GM18873 (cell line): Measurements from ENCODE around the gene CDYL.

ENCODE experiments used
- ATAC-seq: cut with Tn5 transposase; IDR thresholded peaks from one replicate; pipeline ENCODE4 v1.9.1; 2021; ENCODE audit warnings: mild to moderate bottlenecking, moderate library complexity, moderate number of reproducible peaks; ENCODE audit not compliant: unreplicated experiment, low FRiP score

CDYL gene

DNA sequence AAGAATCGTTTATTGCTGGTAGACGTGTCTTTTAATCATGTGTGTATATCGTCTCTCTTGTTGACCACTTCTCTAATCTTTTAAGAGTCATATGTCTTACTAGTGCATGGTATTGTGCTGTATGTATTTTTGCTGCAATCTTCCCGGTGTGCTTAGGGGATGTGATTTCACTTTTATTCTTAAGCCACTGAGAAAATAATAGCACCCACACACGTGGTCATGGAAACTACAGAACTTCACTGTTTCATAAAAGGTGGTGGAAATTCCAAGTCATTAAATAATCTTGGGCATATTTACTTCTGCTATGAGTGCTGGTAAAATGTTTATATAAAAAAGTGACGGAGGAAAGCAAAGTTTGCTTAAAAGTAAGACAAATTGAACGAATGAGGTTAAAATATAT is 3.0 kb upstream of the CDYL start:
- ATAC-seq, result no peak

DNA sequence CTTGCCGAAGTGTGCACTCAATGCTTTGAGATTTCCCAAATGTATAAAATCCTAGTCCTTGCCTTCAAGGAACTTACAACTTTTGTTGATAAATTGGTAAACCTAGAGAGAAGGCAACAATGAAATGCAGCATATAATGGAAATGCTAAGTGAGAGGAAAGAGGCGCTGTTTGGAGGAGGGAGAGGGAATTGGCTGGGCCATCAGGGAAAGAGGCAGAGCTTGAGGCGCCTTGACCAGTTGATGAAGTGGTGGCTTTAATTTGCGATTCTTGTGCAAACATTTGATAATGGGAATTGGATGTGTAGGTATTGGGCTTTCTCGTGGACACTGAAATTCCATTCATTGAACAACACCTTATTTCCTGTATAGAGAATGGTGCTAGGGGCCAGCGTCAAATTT is 1.9 kb upstream of the CDYL start:
- ATAC-seq, result no peak

DNA sequence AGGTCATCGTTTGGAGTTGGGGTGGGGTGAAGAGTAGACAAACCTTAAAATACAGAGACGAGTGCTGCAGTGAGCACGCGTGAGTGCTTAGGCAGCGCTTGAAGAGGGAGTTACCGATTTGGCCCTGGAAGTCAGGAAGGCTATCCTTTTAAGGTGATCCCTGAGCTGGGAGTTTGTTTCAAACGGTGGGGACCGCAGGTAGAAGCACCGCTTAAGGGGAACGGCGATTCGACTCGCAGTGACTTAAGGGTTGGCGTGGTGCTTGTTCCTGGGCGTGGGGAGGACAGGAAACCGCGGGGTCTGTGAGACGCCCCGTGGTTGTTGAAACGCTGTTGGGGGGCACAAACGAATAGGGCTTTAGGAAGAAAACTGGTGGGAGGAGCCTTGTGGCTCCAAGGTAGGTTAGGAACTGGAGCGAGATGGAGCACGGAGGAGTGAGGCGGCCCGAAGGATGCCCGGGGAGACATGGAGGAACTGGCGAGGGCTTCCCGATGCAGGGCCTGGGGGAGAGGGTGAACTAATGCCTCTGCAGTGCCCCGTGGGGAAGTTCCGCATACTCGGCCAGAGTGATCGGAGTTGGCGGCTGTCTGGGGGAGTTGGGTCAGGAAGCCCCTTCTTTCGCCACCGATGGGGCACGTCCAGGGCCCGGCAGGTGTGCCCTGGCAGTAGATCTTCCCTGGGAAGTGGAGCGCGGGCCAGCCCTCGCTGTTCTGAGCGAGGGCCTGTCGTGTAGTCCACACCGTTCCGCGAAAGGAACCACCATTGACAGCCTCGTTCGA is 1.3 kb upstream of the CDYL start:
- peak; percentile 5 for ATAC-seq

DNA sequence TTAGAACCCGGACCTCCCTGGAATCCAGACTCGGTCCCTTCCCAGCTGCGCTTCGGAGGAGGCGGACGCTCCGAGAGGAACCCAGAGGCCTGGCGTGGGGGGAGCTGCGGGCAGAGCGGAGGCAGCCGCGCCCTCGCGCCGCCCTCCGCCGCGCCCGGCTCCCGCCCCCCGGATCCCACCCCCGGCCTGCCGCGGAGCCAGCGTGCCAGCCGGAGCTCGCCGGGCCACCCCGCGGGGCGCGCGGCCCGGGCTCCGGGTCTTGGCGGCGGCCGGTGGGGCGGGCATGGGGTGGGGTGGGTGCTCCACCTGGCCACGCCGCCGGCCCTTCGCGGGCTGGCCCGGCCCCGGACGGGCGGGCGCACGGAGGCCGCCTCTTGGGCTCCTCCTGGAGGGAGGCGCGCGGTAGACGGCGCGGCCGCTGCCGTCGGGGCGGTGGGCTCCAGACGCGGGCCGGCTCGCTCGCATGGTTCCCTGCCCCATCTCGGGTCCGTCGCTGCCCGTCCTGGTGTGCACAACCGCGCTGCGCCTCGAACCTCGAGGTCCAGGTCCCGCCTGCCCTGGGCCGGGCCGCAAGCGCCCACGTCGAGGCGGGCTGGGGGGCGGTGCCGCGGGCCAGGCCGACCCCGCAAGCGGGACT is 592 bp upstream of the CDYL start:
- peak; percentile 37 for ATAC-seq

DNA sequence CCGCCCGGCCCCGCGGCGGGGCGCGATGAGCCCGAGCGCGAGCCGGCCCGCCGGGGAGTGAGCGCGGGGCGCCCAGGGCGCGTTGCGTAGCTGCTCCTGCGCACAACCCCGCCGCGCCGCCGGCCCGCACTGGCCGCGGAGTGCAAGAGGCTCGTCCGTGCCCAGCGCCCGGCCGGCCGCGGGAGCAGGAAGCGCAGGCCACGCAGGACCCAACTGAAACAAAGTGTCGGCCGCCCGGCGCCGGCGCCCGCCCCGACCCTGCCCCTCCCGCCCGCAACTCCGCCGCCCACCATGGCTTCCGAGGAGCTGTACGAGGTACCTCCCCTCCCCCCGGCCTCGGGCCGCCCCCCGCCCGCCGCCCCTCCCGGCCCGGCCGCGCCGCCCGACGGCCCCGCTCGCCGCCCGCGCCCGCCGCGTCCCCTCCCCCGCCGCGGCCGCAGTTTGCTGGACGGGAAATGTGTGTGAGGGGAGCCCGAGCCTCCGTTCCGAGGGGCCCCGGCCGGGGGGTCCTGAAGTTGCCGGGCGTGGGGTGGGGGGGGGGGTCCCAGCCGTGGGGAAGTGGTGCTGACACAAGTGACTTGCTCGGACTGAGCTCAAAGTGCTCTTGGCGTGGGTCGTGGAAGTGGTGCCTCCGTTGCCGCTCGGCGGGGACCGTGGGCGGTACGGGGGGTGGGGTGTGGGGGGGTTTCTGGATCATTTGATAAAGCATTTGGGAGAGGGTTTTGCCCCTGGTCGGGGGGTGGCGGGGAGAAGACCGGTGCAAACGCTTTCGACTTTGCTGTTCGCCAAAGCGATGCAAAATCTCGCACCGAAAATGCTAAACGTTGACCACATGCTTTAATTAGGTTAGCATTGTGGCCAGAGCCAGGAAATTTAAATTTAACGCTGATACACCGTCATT is 539 bp downstream of the CDYL start:
- ATAC-seq, result no peak

DNA sequence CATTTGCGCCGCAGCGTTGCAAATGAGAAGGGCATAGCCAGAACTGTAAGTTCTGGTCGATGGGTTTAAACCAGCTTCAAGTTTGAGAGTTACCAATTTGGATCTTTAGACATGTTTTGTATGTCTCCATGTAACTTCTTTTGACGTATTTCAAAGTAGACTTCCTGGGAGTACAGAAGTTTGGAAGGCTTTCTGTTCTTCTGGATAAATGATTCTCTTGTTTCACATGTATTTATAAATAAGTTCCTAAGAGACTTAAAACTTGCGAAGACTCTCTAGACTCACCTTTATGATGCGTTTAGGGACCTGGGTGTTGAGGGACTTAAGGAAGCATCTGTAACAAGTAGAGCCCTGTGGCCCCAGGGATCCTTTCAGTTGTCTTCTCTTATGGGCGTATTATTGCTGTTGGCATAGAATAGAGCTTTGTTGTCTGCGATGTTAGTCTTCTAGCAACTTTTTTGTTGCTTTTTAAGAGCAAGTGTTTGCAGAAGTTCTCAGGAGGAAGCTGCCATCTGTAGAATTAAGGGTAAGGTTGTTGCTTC is 1.3 kb downstream of the CDYL start:
- ATAC-seq, result no peak

DNA sequence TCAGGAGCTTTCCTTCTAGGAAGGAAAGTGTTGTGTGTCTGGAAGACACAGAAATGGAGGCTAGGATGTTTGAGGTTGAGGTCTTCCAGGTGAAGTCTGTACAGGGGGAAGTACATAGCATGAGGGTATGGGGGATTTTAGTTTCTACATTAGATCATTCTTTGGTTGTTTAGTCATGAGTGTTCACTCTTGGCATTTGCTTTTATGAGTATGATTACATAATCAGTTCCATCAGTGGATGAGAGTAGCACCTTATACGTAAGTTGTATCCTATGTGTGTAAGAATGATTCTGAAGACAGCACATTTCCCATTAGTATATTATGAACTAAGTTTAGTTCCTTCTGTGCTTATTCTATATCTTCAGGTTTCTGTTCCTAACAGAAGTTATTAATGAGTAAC is 1.9 kb downstream of the CDYL start:
- ATAC-seq, result no peak

DNA sequence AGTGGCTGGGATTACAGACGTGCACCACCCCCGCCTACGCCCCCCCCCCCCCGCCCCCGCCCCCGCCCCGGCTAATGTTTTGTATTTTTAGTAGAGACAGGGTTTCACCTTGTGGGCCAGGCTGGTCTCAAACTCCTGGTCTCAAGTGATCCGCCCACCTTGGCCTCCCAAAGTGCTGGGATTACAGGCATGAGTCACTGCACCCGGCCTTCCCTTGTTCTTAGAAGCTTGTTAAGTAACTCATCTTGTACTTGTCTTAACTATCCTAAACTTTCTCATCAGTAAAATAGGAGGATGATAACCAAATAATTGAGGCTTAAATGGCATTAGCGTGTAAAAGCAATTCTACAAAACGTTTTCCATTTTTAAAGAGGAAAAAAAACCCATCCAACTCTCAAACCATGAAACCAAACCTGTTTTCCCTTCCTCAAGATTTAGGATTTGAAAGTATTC is 4.2 kb downstream of the CDYL start:
- no peak for ATAC-seq

DNA sequence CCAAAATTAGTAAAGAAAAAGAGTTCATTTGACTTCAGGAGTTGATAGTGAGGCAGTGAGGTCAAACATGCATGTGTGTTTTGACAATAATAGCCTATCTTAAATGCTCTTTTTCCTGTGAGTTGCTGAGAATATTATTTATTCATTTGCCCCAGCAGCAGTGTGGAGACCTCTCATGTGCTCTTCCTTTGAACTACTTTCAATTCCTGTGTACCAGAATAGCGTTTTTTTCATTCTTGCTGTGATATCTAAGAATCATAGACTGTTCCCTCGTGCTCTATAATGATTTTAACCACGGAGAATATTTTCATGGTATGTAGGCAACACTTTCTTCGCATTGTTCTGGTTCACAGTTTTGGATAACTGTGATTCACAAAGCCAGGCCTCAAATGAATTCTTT is 5.2 kb downstream of the CDYL start:
- ATAC-seq, result no peak

DNA sequence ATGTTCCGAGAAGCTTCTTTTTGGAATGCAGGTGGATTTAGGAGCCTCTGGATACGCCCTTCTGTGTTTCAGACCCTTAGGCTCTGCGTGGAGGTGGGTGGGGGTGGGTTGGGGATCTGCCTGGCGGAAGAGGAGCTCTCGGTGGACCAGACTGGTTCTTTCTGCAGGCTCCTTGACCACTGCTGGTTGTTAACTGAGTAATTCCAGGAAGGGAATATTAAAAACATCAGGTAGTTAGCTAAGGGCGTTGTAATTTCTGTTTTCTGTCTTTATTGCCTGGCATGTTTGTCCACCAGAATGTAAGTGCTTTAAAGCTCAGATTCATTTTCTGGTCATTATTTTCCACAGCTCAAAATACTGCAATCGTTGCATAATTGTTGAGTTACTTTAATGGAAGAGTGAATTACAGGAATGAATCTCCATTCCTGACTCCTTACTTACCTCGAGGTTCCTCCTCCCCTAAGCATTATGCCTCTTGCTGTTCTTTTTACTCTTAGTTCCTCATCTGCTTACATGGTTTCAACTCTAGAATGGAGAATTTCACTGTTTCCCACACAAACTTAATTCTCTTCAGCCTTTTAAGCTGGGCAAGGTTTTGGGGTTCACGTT is 5.9 kb downstream of the CDYL start:
- ATAC-seq, result no peak

DNA sequence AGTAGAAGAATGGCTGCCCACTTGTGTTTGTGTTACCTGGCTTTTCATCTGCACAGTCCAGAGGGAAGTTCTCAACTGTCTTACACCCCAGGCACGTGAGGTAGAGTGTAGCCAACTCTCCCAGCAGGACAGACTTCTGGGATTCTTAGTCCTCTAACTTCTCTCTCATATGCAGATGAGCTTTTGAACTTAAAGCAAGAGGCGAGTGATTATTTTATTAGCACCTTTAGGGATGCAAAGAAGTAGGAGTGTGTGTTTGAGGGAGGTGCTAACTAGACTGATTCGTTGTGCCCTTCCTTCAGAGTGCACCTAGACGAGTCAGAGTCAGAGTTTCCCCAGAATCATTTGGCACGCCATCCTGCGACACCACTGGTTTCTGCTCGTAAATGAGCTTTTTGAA is 10.8 kb downstream of the CDYL start:
- no peak for ATAC-seq

DNA sequence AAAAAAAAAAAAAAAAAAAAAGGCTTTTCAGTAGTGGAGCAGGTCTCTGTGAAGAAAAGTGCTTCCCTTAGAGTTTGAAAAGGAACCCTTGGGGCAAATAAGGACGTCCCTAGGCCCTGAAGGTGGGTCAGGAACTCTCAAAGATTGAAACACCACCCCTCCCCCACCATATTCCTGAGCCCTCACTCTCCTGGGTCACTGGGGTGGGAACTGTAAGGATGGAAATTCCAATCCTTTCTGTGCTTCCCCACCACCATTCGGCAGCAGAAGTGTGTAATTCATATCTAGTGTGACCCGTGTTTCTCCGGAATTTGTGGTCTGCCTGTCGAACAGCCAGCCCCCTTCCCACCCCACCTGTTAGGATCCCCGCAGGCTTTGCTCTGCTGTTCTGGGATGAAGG is 12.3 kb downstream of the CDYL start:
- ATAC-seq, result no peak

DNA sequence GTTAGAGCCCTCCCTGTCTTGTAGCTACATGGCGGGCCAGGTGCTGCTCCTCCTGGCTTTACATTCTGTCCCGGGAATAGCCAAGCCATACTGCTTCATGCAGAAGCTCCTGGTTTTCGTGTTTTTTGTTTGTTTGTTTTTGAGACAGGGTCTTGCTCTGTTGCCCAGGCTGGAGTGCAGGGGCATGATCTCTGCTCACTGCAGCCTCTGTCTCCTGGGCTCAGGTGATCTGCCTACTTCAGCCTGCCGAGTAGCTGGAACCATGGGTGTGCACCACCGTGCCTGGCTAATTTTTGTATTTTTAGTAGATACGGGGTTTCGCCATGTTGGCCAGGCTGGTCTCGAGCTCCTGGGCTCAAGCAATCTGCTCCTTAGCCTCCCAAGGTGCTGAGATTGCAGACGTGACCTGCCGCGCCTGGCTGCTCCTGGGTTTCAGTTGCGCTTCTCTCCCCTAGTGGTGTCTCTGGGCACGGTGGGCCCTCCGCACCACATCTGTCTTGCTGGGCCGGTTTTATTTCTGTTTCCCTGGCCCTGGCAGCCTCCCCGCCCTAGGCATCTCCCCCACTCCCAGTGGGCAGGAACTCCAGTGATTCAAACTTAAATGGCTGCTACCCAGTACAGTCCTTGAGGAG is 12.9 kb downstream of the CDYL start:
- peak; percentile 84 for ATAC-seq

DNA sequence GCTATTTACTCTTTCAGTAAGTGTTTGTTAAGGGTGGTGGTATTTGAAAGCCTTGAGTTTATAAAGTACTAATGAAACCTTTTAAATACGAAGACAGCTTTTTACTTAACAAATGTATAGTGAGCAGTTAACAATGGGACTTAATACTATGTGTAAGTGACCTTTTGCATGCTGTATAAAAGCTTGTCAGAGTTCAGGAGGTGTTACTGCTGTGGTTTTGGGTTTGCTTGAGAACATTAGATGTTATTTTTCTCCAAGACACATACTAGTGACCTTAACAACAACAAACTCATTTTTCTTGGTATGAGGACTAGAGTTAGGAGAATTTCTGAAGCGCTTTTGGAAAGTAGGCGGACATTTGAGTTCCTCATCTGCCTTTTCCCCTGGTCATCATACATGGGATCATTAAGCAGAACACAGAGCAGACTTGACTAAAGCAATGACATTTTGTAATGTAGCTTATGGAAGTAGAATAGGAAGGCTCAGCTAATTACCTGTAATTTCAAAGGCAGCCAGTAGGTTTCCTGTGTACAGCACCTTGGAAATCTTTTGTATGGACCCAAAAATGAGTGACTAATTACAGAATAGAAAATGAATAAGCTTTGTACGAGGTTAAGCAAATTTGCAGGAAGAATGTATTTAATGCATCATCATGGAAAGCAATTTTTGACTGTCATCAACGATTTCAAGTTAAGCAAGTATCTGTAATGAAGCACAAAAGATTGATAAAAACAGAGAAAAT is 14.1 kb downstream of the CDYL start:
- no peak for ATAC-seq

DNA sequence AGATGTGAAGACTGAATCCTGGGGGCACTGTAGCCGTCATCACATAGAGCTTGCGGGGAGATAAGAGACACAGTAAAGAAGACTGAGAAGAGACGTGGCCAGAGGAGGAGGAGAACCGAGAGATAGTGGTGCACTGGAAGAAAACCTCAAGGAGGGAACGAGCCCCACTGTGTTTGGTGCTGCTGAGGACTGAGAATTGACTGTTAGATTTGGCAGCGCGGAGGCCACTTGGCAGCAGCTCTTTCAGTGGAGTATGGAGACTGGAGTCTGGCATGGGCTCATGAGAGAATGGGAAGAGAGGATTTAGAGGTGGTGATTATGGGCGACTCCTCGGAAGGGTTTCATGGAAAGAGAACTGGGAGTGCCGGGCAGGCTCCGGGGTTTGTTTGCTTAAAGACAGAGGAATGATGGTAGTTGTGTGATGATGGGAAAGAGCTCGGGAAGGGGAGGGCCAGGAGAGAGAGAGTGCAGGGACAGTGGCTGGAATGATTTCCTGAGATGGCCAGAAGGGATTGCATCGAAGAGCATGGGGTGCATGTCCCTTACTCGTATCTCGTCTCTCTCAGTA is 18.0 kb downstream of the CDYL start:
- ATAC-seq, result no peak

DNA sequence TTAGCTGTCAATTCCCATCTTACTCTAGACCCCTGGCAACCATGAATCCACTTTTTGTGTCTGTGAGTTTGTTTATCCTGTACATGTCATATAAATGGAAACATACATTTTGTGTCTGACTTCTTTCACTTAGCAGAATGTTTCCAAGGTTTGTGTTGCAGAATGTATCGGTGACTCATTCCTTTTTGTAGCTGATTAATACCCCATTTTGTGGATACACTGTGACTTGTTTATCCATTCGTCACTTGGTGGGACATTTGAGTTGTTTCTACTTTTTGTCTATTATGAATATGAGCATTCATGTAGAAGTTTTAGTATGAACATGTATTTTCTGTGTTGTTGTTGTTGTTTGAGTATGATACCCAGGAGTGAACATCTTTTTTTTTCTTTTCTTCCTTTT is 21.4 kb downstream of the CDYL start:
- ATAC-seq, result no peak

DNA sequence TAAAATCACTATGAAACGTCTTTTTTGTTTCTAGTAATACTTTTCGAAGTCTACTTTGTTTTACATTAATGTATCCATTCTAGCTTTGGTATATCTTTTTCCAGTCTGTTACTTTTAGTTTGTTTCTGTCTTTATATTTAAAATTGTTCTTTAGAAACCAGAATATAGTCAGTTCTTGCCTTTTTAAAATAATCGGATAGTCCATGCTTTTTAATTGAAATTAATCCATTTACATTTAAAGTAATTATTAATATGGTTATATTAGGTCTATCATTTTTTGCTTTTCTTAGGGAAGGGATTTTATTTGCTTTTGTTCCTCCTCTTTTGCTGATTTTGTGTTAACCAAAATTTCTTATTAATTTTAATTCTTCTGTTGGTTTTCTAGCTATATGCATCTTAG is 23.7 kb downstream of the CDYL start:
- no peak for ATAC-seq

DNA sequence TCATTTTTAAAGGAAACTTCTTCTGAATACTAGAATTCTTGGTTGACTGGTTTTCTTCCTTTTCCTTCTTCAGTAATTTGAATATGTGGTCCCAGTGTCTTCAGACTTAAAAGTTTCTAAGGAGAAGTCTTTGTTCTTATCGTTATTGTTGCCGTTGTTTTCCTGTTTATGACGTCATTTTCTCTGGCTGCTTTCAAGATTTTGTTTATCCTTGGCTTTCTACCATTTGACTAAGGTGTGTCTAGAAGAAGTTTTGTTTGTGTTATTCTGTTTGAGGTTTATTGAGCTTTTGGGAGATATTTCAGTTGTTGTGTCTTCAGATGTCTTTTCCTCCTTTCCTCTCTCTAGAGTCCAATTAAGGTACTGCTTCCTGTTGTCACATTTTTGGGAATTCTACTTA is 24.5 kb downstream of the CDYL start:
- no peak for ATAC-seq

DNA sequence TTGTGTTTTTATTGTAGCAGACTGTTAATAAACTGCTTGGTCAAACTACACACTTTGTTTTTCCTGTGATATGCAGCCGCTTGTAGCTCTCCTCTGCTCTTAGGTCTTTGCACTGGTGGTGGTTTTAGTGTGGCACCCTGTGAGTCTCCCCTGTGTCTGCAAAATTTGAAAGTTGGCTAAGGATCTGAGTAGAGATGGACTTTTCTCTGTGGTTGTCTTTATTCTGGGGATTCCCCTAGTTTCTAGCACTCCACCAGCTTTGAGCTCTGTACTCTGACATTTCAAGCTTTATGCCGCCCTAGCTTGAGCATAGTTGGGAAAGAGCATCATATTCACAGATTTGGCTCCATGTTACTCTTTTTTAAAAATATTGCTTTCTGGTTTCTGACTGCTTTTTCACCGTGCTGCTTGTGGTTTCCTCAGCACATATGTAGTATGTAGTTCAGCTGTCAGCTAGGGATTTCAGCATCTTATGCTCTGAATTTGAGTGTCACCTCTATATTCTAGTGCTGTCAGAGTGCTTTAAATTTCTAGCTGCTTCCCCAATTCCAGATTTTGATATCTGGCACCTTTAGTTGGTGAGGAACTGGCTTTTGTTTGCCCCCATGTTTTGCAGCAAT is 25.4 kb downstream of the CDYL start:
- ATAC-seq, result peak; percentile 45
